SK-N-SH (cell line): ENCODE results near the gene UBTF.

ENCODE experiments used
- JUND ChIP-seq: IDR thresholded peaks from 2 replicates; pipeline ENCODE4 v1.4.0; 2012
- MXI1 ChIP-seq: IDR thresholded peaks from 2 replicates; pipeline ENCODE4 v1.6.1; 2012; ENCODE audit warnings: mild to moderate bottlenecking, low read depth, low read length, improper control_type of control experiment
- TAF1 ChIP-seq: IDR thresholded peaks from 2 replicates; pipeline ENCODE4 v1.6.1; 2012; ENCODE audit warnings: low read depth, mild to moderate bottlenecking, low read length, moderate library complexity, borderline replicate concordance
- TF ChIP-seq, protein P1 (sequence below): fragments of 200-600 bp; sonication (generic); IDR thresholded peaks from 2 replicates; pipeline ENCODE4 v1.6.1; 2017; ENCODE audit warnings: antibody characterized with exemption, mild to moderate bottlenecking, moderate library complexity
- TF ChIP-seq, protein P2 (sequence below): IDR thresholded peaks from 2 replicates; pipeline ENCODE4 v1.4.0; 2012; ENCODE audit warnings: low read depth

DNA sequence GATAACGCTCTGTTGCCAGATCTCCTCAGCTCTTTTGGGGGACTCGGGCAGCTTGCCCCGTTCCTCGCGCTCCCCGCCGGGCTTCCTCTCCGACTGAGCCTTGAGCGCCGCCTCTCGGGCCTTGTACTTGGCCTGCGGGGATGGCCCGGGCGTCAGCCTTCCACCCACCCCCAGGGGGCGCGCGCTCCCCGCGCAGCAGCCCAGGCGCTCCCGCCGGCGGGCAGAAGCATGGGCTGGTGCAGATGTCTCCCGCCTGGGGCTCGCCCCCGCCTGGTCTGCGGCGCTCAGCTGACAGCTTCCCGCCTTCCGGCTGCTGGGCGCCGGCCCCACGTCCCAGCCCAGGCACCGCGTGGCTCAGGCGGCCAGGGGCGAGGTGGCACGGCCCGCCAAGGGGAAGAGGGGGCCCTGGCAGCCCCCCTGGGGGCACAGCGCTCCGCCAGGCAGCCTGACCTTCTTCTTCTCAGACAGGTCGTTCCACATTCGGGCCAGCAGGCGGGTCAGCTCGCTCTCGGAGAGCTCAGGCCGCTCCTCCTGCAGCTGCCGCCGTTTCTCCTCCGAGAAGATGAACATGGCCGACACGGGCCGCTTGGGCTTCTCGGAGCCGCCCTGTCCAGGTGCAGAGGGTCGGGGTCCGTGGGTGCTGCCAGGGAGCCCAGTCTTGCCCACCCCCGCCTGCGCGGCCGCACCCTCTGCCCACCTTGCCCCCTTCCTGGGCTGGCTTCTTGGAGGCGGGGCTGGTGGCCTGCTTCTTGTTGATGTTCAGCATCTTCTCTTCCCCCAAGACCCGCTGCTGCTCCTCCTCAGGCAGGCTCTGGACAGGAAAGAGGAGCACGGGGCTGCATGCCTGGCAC, 8.9 kb downstream of the UBTF start:
- TF ChIP-seq, protein P1, sequence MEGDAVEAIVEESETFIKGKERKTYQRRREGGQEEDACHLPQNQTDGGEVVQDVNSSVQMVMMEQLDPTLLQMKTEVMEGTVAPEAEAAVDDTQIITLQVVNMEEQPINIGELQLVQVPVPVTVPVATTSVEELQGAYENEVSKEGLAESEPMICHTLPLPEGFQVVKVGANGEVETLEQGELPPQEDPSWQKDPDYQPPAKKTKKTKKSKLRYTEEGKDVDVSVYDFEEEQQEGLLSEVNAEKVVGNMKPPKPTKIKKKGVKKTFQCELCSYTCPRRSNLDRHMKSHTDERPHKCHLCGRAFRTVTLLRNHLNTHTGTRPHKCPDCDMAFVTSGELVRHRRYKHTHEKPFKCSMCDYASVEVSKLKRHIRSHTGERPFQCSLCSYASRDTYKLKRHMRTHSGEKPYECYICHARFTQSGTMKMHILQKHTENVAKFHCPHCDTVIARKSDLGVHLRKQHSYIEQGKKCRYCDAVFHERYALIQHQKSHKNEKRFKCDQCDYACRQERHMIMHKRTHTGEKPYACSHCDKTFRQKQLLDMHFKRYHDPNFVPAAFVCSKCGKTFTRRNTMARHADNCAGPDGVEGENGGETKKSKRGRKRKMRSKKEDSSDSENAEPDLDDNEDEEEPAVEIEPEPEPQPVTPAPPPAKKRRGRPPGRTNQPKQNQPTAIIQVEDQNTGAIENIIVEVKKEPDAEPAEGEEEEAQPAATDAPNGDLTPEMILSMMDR: peak; percentile 62
- TF ChIP-seq JUND: no peak
- peak; percentile 57; the same call in 1 of the 2 replicates for TF ChIP-seq MXI1
- TF ChIP-seq, protein P2, sequence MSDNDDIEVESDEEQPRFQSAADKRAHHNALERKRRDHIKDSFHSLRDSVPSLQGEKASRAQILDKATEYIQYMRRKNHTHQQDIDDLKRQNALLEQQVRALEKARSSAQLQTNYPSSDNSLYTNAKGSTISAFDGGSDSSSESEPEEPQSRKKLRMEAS: no peak
- TF ChIP-seq TAF1: no peak
